HCT116 (cell line): ENCODE measurements around the gene CD63. TPM values are rescaled to one million over a fixed set of nuclear protein-coding genes. Genes with fewer than 3 reads are reported as not detected.

Source experiments
- ATAC-seq: fragments of 200-7000 bp; cut with Tn5 transposase; 2 replicates; pipeline ENCODE4 v1.9.1; 2020; ENCODE audit warnings: mild to moderate bottlenecking, moderate library complexity
- BruUV-seq: library from RNA; stranded (reverse); fragments of 400-500 nt; replicated peaks from 2 replicates; lab custom pipeline; 2021; lab: Mats Ljungman, UMichigan
- CTCF ChIA-PET: fragments of 300-600 bp; sonication (Branson Sonifier 250); formaldehyde crosslinking; loops from one replicate; lab custom pipeline; 2021; ENCODE audit warnings: antibody characterized with exemption; lab: Charles Lee
- POLR2A ChIA-PET: fragments of 300-600, 350-600 bp; sonication (Branson Sonifier 250); formaldehyde crosslinking; loops from one replicate; lab custom pipeline; 2021; ENCODE audit warnings: antibody characterized with exemption; lab: Charles Lee
- RAD21 ChIA-PET, 2 experiments: fragments of 300-600 bp; sonication (Branson Sonifier 250); formaldehyde crosslinking; loops; one replicate each; lab custom pipeline; 2023; ENCODE audit warnings: low total read pairs in 2 of 2; ENCODE audit not compliant: uncharacterized antibody in 2 of 2, unreplicated experiment in 2 of 2, low non-redundant PET in 1 of 2; lab: Charles Lee
- DNase-seq: peaks from one replicate; pipeline ENCODE4 v3.0.0-alpha.2; 2010; ENCODE audit warnings: low read depth, low spot score
- H2AFZ ChIP-seq: fragments of 200-600 bp; shearing (Covaris generic), sonication (generic); 2 replicates; pipeline ENCODE4 v1.6.1; 2017; ENCODE audit warnings: low read depth, mixed run types, mixed read lengths, antibody characterized with exemption, low read length; ENCODE audit not compliant: poor library complexity, severe bottlenecking
- H3K27ac ChIP-seq: 2 replicates; pipeline ENCODE4 v1.5.1; 2012; ENCODE audit warnings: low read depth, low read length
- H3K27me3 ChIP-seq: fragments of 200-600 bp; sonication (generic); 2 replicates; pipeline ENCODE4 v1.6.1; 2016; ENCODE audit warnings: mixed run types, low read length, mixed read lengths; ENCODE audit not compliant: insufficient read depth
- H3K36me3 ChIP-seq, 2 experiments: fragments of 200-500 bp in 1 of 2; fragments of 200-600 bp in 1 of 2; sonication (Bioruptor generic) in 1 of 2; sonication (generic) in 1 of 2; 2 replicates each; pipeline versions ENCODE4 v1.5.1 to v1.6.1; 2014 to 2016; ENCODE audit warnings: low read length in 2 of 2, inconsistent platforms in 1 of 2, mixed read lengths in 1 of 2, mixed run types in 1 of 2; ENCODE audit not compliant: insufficient read depth in 2 of 2, control insufficient read depth in 1 of 2
- H3K4me1 ChIP-seq, 2 experiments: fragments of 200-600 bp in 1 of 2; sonication (generic) in 1 of 2; 2 replicates each; pipeline versions ENCODE4 v1.5.1 to v1.6.1; 2012 to 2017; ENCODE audit warnings: low read length in 2 of 2, inconsistent platforms in 1 of 2, mild to moderate bottlenecking in 1 of 2, mixed read lengths in 1 of 2, mixed run types in 1 of 2, moderate library complexity in 1 of 2; ENCODE audit not compliant: insufficient read depth in 2 of 2, control insufficient read depth in 1 of 2
- H3K4me2 ChIP-seq: fragments of 200-600 bp; sonication (generic); 2 replicates; pipeline ENCODE4 v1.6.1; 2017; ENCODE audit warnings: mixed run types, low read length, mixed read lengths
- H3K4me3 ChIP-seq, 2 experiments: fragments of 200-600 bp in 1 of 2; sonication (generic) in 1 of 2; replicated peaks in 1 of 2; 2 replicates each; pipeline ENCODE4 v1.5.1; 2011 to 2016; ENCODE audit warnings: low read length in 2 of 2, control low read depth in 1 of 2, low read depth in 1 of 2, mild to moderate bottlenecking in 1 of 2, mixed read lengths in 1 of 2, mixed run types in 1 of 2
- H3K79me2 ChIP-seq: fragments of 200-600 bp; sonication (generic); 2 replicates; pipeline ENCODE4 v1.6.1; 2017; ENCODE audit warnings: mild to moderate bottlenecking, mixed run types, low read length, moderate library complexity, mixed read lengths; ENCODE audit not compliant: insufficient read depth
- H3K9ac ChIP-seq: fragments of 200-600 bp; sonication (generic); 2 replicates; pipeline ENCODE4 v1.6.1; 2016; ENCODE audit warnings: low read length, mixed read lengths
- H3K9me2 ChIP-seq: fragments of 200-600 bp; sonication (generic), shearing (Covaris generic); 2 replicates; pipeline ENCODE4 v1.6.1; 2017; ENCODE audit warnings: mixed run types, mild to moderate bottlenecking, moderate library complexity; ENCODE audit not compliant: insufficient read depth
- H3K9me3 ChIP-seq, 2 experiments: fragments of 200-500 bp in 1 of 2; fragments of 200-600 bp in 1 of 2; sonication (Bioruptor generic) in 1 of 2; sonication (generic) in 1 of 2; 2 replicates each; pipeline ENCODE4 v1.6.1; 2014 to 2017; ENCODE audit warnings: low read length in 2 of 2, mixed read lengths in 2 of 2, inconsistent platforms in 1 of 2, low read depth in 1 of 2, mild to moderate bottlenecking in 1 of 2, mixed run types in 1 of 2, moderate library complexity in 1 of 2; ENCODE audit not compliant: control insufficient read depth in 1 of 2, insufficient read depth in 1 of 2
- H4K20me1 ChIP-seq: fragments of 200-600 bp; sonication (generic), shearing (Covaris generic); 2 replicates; pipeline ENCODE4 v1.6.1; 2017; ENCODE audit warnings: mixed run types, mild to moderate bottlenecking, moderate library complexity; ENCODE audit not compliant: insufficient read depth
- CBX3 ChIP-seq: IDR thresholded peaks from 2 replicates; pipeline ENCODE4 v1.6.1; 2012; ENCODE audit warnings: low read depth
- CEBPB ChIP-seq: IDR thresholded peaks from 2 replicates; pipeline ENCODE4 v1.6.1; 2012; ENCODE audit warnings: low read depth
- EGR1 ChIP-seq: IDR thresholded peaks from 2 replicates; pipeline ENCODE4 v1.6.1; 2012; ENCODE audit warnings: low read depth
- ELF1 ChIP-seq: IDR thresholded peaks from 2 replicates; pipeline ENCODE4 v1.6.1; 2012; ENCODE audit warnings: low read depth, borderline replicate concordance
- EZH2 ChIP-seq: fragments of 200-600 bp; sonication (generic); IDR thresholded peaks from 2 replicates; pipeline ENCODE4 v1.6.1; 2017; ENCODE audit warnings: antibody characterized with exemption, mixed run types
- EZH2phosphoT487 ChIP-seq: fragments of 200-600 bp; IDR thresholded peaks from 2 replicates; pipeline ENCODE4 v1.6.1; 2018; ENCODE audit warnings: antibody characterized with exemption, borderline replicate concordance
- FOSL1 ChIP-seq: IDR thresholded peaks from 2 replicates; pipeline ENCODE4 v1.6.1; 2012; ENCODE audit warnings: low read depth
- JUND ChIP-seq: IDR thresholded peaks from 2 replicates; pipeline ENCODE4 v1.6.1; 2012
- POLR2AphosphoS5 ChIP-seq: IDR thresholded peaks from 2 replicates; pipeline ENCODE4 v1.6.1; 2011; ENCODE audit warnings: mild to moderate bottlenecking, low read depth, low read length, moderate library complexity
- RAD21 ChIP-seq: IDR thresholded peaks from 2 replicates; pipeline ENCODE4 v1.6.1; 2012; ENCODE audit warnings: low read depth, mild to moderate bottlenecking
- REST ChIP-seq: IDR thresholded peaks from 2 replicates; pipeline ENCODE4 v1.6.1; 2012; ENCODE audit warnings: low read depth
- SIN3A ChIP-seq: IDR thresholded peaks from 2 replicates; pipeline ENCODE4 v1.6.1; 2012; ENCODE audit warnings: low read depth
- SP1 ChIP-seq: IDR thresholded peaks from 2 replicates; pipeline ENCODE4 v1.6.1; 2012; ENCODE audit warnings: low read depth
- SRF ChIP-seq: IDR thresholded peaks from 2 replicates; pipeline ENCODE4 v1.6.1; 2012; ENCODE audit warnings: low read depth
- TCF7L2 ChIP-seq: IDR thresholded peaks from 2 replicates; pipeline ENCODE4 v1.7.0; 2011; ENCODE audit warnings: borderline replicate concordance, inconsistent platforms; ENCODE audit not compliant: insufficient read depth, insufficient read length; ENCODE audit errors: extremely low read depth
- ZBTB33 ChIP-seq: IDR thresholded peaks from 2 replicates; pipeline ENCODE4 v1.6.1; 2011; ENCODE audit warnings: mild to moderate bottlenecking, low read length, moderate library complexity; ENCODE audit not compliant: insufficient replicate concordance; ENCODE audit errors: extremely low read depth
- ZFX ChIP-seq: fragments of 450-650 bp; IDR thresholded peaks from 2 replicates; pipeline ENCODE4 v1.6.1; 2017
- ZNF274 ChIP-seq: fragments of 200-500 bp; sonication (Bioruptor generic); IDR thresholded peaks from 2 replicates; pipeline ENCODE4 v1.6.1; 2014; ENCODE audit warnings: mild to moderate bottlenecking, low read depth, low read length, inconsistent platforms
- intact Hi-C: fragments of 100-400 bp; cut with micrococcal nuclease; formaldehyde crosslinking; loops from 2 replicates; pipeline ENCODE4 v1.10.0; 2022
- total RNA-seq: library from RNA; stranded (reverse); gene quantifications from one replicate; pipeline ENCODE4 v1.2.1, GENCODE V29; 2021; ENCODE audit not compliant: unreplicated experiment
- TF ChIP-seq, protein P1 (sequence below), 3 experiments: fragments of 200-600 bp in 1 of 3; sonication (generic) in 1 of 3; IDR thresholded peaks in 2 of 3; conservative IDR thresholded peaks in 1 of 3; 2 replicates each; pipeline ENCODE4 v1.5.1; 2012 to 2017; ENCODE audit warnings: low read depth in 2 of 3, low read length in 2 of 3, antibody characterized with exemption in 1 of 3, borderline replicate concordance in 1 of 3, control low read depth in 1 of 3, mild to moderate bottlenecking in 1 of 3, mixed read lengths in 1 of 3, mixed run types in 1 of 3, moderate library complexity in 1 of 3; ENCODE audit not compliant: insufficient read depth in 1 of 3

Gene CD63
- total RNA-seq, 1 experiment from 2014 or later: 355 TPM

DNA sequence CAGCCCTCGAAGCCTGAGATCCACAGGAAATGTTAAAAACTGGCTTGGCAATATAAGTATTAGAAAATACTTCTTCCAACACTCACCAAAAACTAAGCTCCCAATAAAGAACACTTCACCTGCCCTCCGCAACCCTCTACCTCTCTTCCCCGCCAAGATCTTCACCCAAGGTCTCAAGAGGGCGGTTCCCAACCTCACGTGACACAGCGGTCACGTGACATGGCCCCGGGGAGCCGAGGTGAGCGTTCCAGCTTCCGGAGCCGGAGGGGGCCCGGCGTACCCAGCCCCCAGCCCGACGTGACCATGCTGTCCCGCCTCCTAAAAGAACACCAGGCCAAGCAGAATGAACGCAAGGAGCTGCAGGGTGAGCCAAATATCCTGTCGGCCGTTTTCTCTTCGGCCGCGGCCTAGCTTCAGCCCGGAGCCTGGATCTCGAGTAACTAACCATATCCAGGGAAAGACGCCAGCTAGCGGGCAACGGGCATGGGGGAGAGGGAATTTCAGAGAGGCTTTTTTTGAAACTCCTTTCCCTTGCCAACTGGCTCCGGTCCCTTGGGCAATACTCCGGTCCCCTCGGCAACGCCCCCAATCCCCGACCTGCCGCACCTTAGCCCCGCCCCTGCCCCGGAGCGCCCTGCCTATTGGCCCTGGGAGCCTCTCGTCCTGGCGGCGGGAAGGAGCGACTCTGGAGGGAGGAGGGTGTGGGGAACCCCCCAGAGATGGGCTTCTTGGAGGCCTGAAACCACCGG lies 12.8 kb downstream of the CD63 start, which contains the start of gene BLOC1S1:
Gene BLOC1S1, plus strand, starts transcription at position 214 of the 749 bp plus-strand sequence. Its CDS starts 6 bp downstream, at position 220.
- peaks cover 11% of the 10 kb centered on the region; the same call in 1 of the 2 replicates for H3K27me3 ChIP-seq
- BruUV-seq: TSS peak; percentile 57
- no peaks in the 10 kb centered on the region for H3K36me3 ChIP-seq
- no peaks in the 10 kb centered on the region for H4K20me1 ChIP-seq
- intact Hi-C loops: loop anchor here (1.0 kb wide), 1 partner anchor 35 kb away; a partner anchor contains a TSS
- peak; percentile 94 for DNase-seq
- H3K9me3 ChIP-seq: no peaks in the 10 kb centered on the region
- ChIA-PET RAD21 (interaction anchor here in 1 of 2 experiments (0.9 kb wide), 1 partner anchor 8 kb away, joined by 4 read pairs; the partner anchor contains the start of gene ITGA7), CTCF (interaction anchor here (0.9 to 1.3 kb wide), 5 partner anchors 8 to 59 kb away, joined by 3 to 7 read pairs (median 4); a partner anchor contains a TSS), POLR2A (interaction anchor here (0.7 kb wide), 1 partner anchor 14 kb away, joined by 3 read pairs; no protein-coding TSS in a partner anchor)
- H2AFZ ChIP-seq: no peak within 1 kb of the TSS
- peaks cover 14% of the 10 kb centered on the region for H3K79me2 ChIP-seq
- peaks cover 27 to 48% of the 10 kb centered on the region in 2 experiments for H3K4me1 ChIP-seq
- peak; percentile 90 for ATAC-seq
- H3K4me3 ChIP-seq: peak within 1 kb of the TSS; percentile 75 to 94
- peak within 1 kb of the TSS; percentile 72 for H3K9ac ChIP-seq
- no peaks in the 10 kb centered on the region for H3K9me2 ChIP-seq
- H3K4me2 ChIP-seq: peak within 1 kb of the TSS; percentile 93
- H3K27ac ChIP-seq: peak within 1 kb of the TSS; percentile 84
- TF ChIP-seq ZFX (peak; percentile 97), SP1 (peak; percentile 69), SIN3A (peak; percentile 96), CBX3 (peak; percentile 40; the same call in 1 of the 2 replicates), CEBPB (no peak; the same call in 1 of the 2 replicates), JUND (no peak; the same call in 1 of the 2 replicates), ZBTB33 (peak; percentile 36), POLR2AphosphoS5 (peak; percentile 66; the same call in 1 of the 2 replicates), EGR1 (no peak), TCF7L2 (no peak), SRF (no peak), RAD21 (no peak), EZH2phosphoT487 (no peak), ELF1 (no peak; the same call in 1 of the 2 replicates), ZNF274 (no peak), EZH2 (no peak), REST (no peak), FOSL1 (no peak)
- TF ChIP-seq, protein P1, sequence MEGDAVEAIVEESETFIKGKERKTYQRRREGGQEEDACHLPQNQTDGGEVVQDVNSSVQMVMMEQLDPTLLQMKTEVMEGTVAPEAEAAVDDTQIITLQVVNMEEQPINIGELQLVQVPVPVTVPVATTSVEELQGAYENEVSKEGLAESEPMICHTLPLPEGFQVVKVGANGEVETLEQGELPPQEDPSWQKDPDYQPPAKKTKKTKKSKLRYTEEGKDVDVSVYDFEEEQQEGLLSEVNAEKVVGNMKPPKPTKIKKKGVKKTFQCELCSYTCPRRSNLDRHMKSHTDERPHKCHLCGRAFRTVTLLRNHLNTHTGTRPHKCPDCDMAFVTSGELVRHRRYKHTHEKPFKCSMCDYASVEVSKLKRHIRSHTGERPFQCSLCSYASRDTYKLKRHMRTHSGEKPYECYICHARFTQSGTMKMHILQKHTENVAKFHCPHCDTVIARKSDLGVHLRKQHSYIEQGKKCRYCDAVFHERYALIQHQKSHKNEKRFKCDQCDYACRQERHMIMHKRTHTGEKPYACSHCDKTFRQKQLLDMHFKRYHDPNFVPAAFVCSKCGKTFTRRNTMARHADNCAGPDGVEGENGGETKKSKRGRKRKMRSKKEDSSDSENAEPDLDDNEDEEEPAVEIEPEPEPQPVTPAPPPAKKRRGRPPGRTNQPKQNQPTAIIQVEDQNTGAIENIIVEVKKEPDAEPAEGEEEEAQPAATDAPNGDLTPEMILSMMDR (IDR thresholded peaks at IDR 0.05 in 2 of 3, conservative IDR thresholded peaks at IDR 0.05 in 1 of 3; ENCODE audit: borderline replicate concordance in 1 of 3, insufficient read depth in 1 of 3, low read depth in 2 of 3, low read length in 2 of 3): no peak
